ENCODE measurements around the gene TUBGCP5. TPM values are rescaled to one million over a fixed set of nuclear protein-coding genes. Genes with fewer than 3 reads are reported as not detected.

TUBGCP5 gene
- total RNA-seq, 4 donors from 2014 or later, result 10.1 to 19.1 (median 10.7) TPM

GRCh38 chr15:22951031-22951380, 88.4 kb downstream of the TUBGCP5 start:
- in situ Hi-C loops (cut with MboI; ENCODE audit: low pct_ligation_motif_present in 1 of 4, low pct_unique_long_range_greater_than_20kb in 1 of 4, low sequenced_read_pairs in 3 of 4), result no loop called here
- Histone ChIP-seq H3K4me1 (peaks cover 2 to 46% (median 7%) of the 10 kb centered on the region in 4 donors), H3K36me3 (no peaks in the 10 kb centered on the region), H3K4me3 (no peak overlapping the region), H3K27ac (peak overlapping the region; percentile 7 to 61 (median 29)), H3K27me3 (no peaks in the 10 kb centered on the region), H3K9me3 (no peaks in the 10 kb centered on the region)
- intact Hi-C loops (cut with DNase I; ENCODE audit: low total_unique reads), result loop anchor here (10.0 kb wide), 1 partner anchor 84 kb away; the partner anchor contains the start of gene TUBGCP5
- DNase-seq, result no peak
- TF ChIP-seq EP300 (IDR thresholded peaks at IDR 0.05; ENCODE audit: low read depth) (no peak), POLR2A (IDR thresholded peaks at IDR 0.05) (no peak), POLR2AphosphoS5 (IDR thresholded peaks at IDR 0.05) (no peak)
- TF ChIP-seq, protein P1, sequence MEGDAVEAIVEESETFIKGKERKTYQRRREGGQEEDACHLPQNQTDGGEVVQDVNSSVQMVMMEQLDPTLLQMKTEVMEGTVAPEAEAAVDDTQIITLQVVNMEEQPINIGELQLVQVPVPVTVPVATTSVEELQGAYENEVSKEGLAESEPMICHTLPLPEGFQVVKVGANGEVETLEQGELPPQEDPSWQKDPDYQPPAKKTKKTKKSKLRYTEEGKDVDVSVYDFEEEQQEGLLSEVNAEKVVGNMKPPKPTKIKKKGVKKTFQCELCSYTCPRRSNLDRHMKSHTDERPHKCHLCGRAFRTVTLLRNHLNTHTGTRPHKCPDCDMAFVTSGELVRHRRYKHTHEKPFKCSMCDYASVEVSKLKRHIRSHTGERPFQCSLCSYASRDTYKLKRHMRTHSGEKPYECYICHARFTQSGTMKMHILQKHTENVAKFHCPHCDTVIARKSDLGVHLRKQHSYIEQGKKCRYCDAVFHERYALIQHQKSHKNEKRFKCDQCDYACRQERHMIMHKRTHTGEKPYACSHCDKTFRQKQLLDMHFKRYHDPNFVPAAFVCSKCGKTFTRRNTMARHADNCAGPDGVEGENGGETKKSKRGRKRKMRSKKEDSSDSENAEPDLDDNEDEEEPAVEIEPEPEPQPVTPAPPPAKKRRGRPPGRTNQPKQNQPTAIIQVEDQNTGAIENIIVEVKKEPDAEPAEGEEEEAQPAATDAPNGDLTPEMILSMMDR (IDR thresholded peaks at IDR 0.05), result no peak
- 96% methylated on average over 16 of the region's 16 CpGs; no CpG with 5 or more reads in 1 of the 2 donors for WGBS, 2 donors (ENCODE audit: low coverage in 1 of 2)

- DNase-seq, result no peak
- Histone ChIP-seq H3K36me3 (no peaks in the 10 kb centered on the region), H3K27me3 (no peaks in the 10 kb centered on the region), H3K4me1 (peaks cover 0 to 44% (median 5%) of the 10 kb centered on the region in 4 donors), H3K4me3 (no peak overlapping the region), H3K9me3 (no peaks in the 10 kb centered on the region), H3K27ac (peak overlapping the region; percentile 3 to 61 (median 16))
- intact Hi-C loops (cut with DNase I; ENCODE audit: low total_unique reads) (loop anchor here (10.0 kb wide), 1 partner anchor 84 kb away; the partner anchor contains the start of gene TUBGCP5), in situ Hi-C loops (cut with MboI; ENCODE audit: low pct_ligation_motif_present in 1 of 4, low pct_unique_long_range_greater_than_20kb in 1 of 4, low sequenced_read_pairs in 3 of 4) (no loop called here)
- WGBS, 2 donors (ENCODE audit: low coverage in 1 of 2), result 62 to 81% methylated on average over 8 to 25 of the region's 25 CpGs
- TF ChIP-seq EP300 (IDR thresholded peaks at IDR 0.05; ENCODE audit: low read depth) (no peak), POLR2A (IDR thresholded peaks at IDR 0.05) (no peak), POLR2AphosphoS5 (IDR thresholded peaks at IDR 0.05) (no peak)
- TF ChIP-seq, protein P1 (IDR thresholded peaks at IDR 0.05), result no peak
Observed at GRCh38 chr15:22950256-22950990, 88.9 kb downstream of the TUBGCP5 start.

Other genes with a start within 250 kb of the TUBGCP5 start
- 10 to 100 TPM; 14.7 to 78.6 (median 50.4) TPM for gene NIPA2, start 200.9 kb downstream of the TUBGCP5 start, total RNA-seq
- gene CYFIP1, start 59.2 kb downstream of the TUBGCP5 start, total RNA-seq, result 100 to 1,000 TPM in 3 of 4 donors, 10 to 100 TPM in 1; 63.7 to 201 (median 171) TPM
- not detected for gene GOLGA6L1, start 97.3 kb upstream of the TUBGCP5 start, total RNA-seq